ENCODE measurements around the gene GDF9.

Gene GDF9

GRCh38 chr5:132877466-132877865 lies 11.2 kb upstream of the GDF9 start:
- Mint-ChIP-seq H3K27ac (peak overlapping the region; percentile 44 to 74 (median 50)), H3K9me3 (no peaks in the 10 kb centered on the region), H3K4me3 (no peak overlapping the region), H3K4me1 (peaks cover 33% of the 10 kb centered on the region), H3K27me3 (ENCODE audit: low read depth) (no peaks in the 10 kb centered on the region), H3K36me3 (ENCODE audit: low read depth) (peaks cover 68% of the 10 kb centered on the region)
- TF ChIP-seq CTCF (IDR thresholded peaks at IDR 0.05; ENCODE audit: unreplicated experiment in 3 of 3): no peak

- Mint-ChIP-seq H3K4me1 (peaks cover 38% of the 10 kb centered on the region), H3K36me3 (ENCODE audit: low read depth) (peaks cover 65% of the 10 kb centered on the region), H3K4me3 (no peak overlapping the region), H3K9me3 (no peaks in the 10 kb centered on the region), H3K27ac (peak overlapping the region in 2 of 3 experiments; percentile 31 to 77), H3K27me3 (ENCODE audit: low read depth) (no peaks in the 10 kb centered on the region)
- TF ChIP-seq CTCF (IDR thresholded peaks at IDR 0.05; ENCODE audit: unreplicated experiment in 3 of 3): no peak
Observed at GRCh38 chr5:132876020-132876759, 9.9 kb upstream of the GDF9 start.

- H3K27me3 Mint-ChIP-seq (ENCODE audit: low read depth): no peaks in the 10 kb centered on the region
- no peak overlapping the region for H3K4me3 Mint-ChIP-seq
Observed at GRCh38 chr5:132873930-132874271, 7.6 kb upstream of the GDF9 start.

GRCh38 chr5:132873119-132873929 lies 7.1 kb upstream of the GDF9 start, which contains the start of gene LEAP2:
Gene LEAP2, plus strand, starts transcription at chr5:132873668. Its CDS starts 27 bp downstream, at chr5:132873695.
- no peak for TF ChIP-seq CTCF (IDR thresholded peaks at IDR 0.05; ENCODE audit: unreplicated experiment in 3 of 3)
- Mint-ChIP-seq H3K27ac (peak within 1 kb of the TSS; percentile 29 to 70 (median 62)), H3K27me3 (ENCODE audit: low read depth) (no peaks in the 10 kb centered on the region), H3K9me3 (no peaks in the 10 kb centered on the region), H3K4me3 (no peak within 1 kb of the TSS), H3K4me1 (peaks cover 49% of the 10 kb centered on the region), H3K36me3 (ENCODE audit: low read depth) (peaks cover 60% of the 10 kb centered on the region)

More at GRCh38 chr5:132873930-132874271, 7.6 kb upstream of the GDF9 start:
- Mint-ChIP-seq H3K4me1 (peaks cover 51% of the 10 kb centered on the region), H3K36me3 (ENCODE audit: low read depth) (peaks cover 60% of the 10 kb centered on the region), H3K27ac (peak overlapping the region in 2 of 3 experiments; percentile 29 to 70), H3K9me3 (no peaks in the 10 kb centered on the region)
- no peak for TF ChIP-seq CTCF (IDR thresholded peaks at IDR 0.05; ENCODE audit: unreplicated experiment in 3 of 3)

GRCh38 chr5:132872788-132873118 lies 6.5 kb upstream of the GDF9 start:
- no peaks in the 10 kb centered on the region for H3K9me3 Mint-ChIP-seq
- peaks cover 57% of the 10 kb centered on the region for H3K36me3 Mint-ChIP-seq (ENCODE audit: low read depth)
- H3K27ac Mint-ChIP-seq: peak overlapping the region; percentile 29 to 70 (median 62)
- no peak for TF ChIP-seq CTCF (IDR thresholded peaks at IDR 0.05; ENCODE audit: unreplicated experiment in 3 of 3)
- no peaks in the 10 kb centered on the region for H3K27me3 Mint-ChIP-seq (ENCODE audit: low read depth)
- H3K4me1 Mint-ChIP-seq: peaks cover 43% of the 10 kb centered on the region
- no peak overlapping the region for H3K4me3 Mint-ChIP-seq

Data from nephron (organoid).